Thymus (tissue), 14 donors: ENCODE data around the gene FOXN1. TPM values are rescaled to one million over a fixed set of nuclear protein-coding genes. Genes with fewer than 3 reads are reported as not detected.
A peak's percentile ranks its signal among the peaks of the same experiment; 100 is the strongest.
"Not testable (repeated sequence)": the region's sequence is repeated elsewhere in the genome, so short reads cannot be mapped to it uniquely, and the experiment has no call there.

Experiments
- DNase-seq, 9 donors: peaks; one replicate each; pipeline ENCODE4 v3.0.0-alpha.2; 2013; ENCODE audit warnings: low spot score in 9 of 9, low read depth in 6 of 9, missing footprints in 1 of 9
- H3K27ac ChIP-seq, 2 donors: one replicate each; pipeline ENCODE4 v1.5.1; 2013; ENCODE audit warnings: control low read depth in 1 of 2, low read depth in 1 of 2, low read length in 1 of 2, mild to moderate bottlenecking in 1 of 2, moderate library complexity in 1 of 2
- H3K27me3 ChIP-seq, 2 donors: one replicate each; pipeline ENCODE4 v1.5.1; 2013; ENCODE audit warnings: low read length in 1 of 2; ENCODE audit not compliant: control insufficient read depth in 2 of 2, insufficient read depth in 1 of 2
- H3K36me3 ChIP-seq, 2 donors: one replicate each; pipeline ENCODE4 v1.5.1; 2013; ENCODE audit warnings: low read length in 1 of 2, mild to moderate bottlenecking in 1 of 2, moderate library complexity in 1 of 2; ENCODE audit not compliant: control insufficient read depth in 2 of 2, insufficient read depth in 2 of 2
- H3K4me1 ChIP-seq, 2 donors: one replicate each; pipeline ENCODE4 v1.5.1; 2013; ENCODE audit warnings: low read length in 2 of 2; ENCODE audit not compliant: control insufficient read depth in 2 of 2, insufficient read depth in 2 of 2
- H3K4me3 ChIP-seq, 2 donors: one replicate each; pipeline ENCODE4 v1.5.1; 2013; ENCODE audit warnings: low read length in 2 of 2, control low read depth in 1 of 2, mild to moderate bottlenecking in 1 of 2
- H3K9me3 ChIP-seq, 2 donors: one replicate each; pipeline ENCODE4 v1.5.1; 2013; ENCODE audit warnings: low read length in 1 of 2, mild to moderate bottlenecking in 1 of 2; ENCODE audit not compliant: control insufficient read depth in 2 of 2, insufficient read depth in 1 of 2
- WGBS: extraction: QIAGEN DNeasy Blood & Tissue Kit; methylation state at CpG from one replicate; pipeline ENCODE4 v1.1.7; 2013; 5-methylcytosine and 5-hydroxymethylcytosine counted together
- long read RNA-seq, 10 donors: transcript quantifications; one replicate each; lab custom pipeline, GENCODE V29; 2026
- polyA plus RNA-seq: library from polyadenylated mRNA; stranded (reverse); fragments of 200-250 nt; gene quantifications from one replicate; pipeline ENCODE4 v1.2.3, GENCODE V29; 2013
- total RNA-seq: library from RNA; stranded (reverse); fragments of 120-200 nt; gene quantifications from one replicate; pipeline ENCODE4 v1.2.4, GENCODE V29; 2013
- donor health status: healthy.

The FOXN1 gene
- total RNA-seq (5.4 TPM), polyA plus RNA-seq (6.5 TPM)
- long read RNA-seq, donor 1: 0 reads
- long read RNA-seq, donor 2: 0 reads
- long read RNA-seq, donor 3: 0 reads
- long read RNA-seq, donor 4, partial matches to known transcripts: 27 of 27 reads
- long read RNA-seq, donor 4, other reads (novel, unspliced or antisense): 0 of 27 reads
- long read RNA-seq, donor 5, partial matches to known transcripts: 0 of 1 reads
- long read RNA-seq, donor 5, other reads (novel, unspliced or antisense): 0 of 1 reads
- long read RNA-seq, donor 6: 0 reads
- long read RNA-seq, donor 7, partial matches to known transcripts: 0 of 1 reads
- long read RNA-seq, donor 7, other reads (novel, unspliced or antisense): 0 of 1 reads
- long read RNA-seq, donor 8, partial matches to known transcripts: 0 of 2 reads
- long read RNA-seq, donor 8, other reads (novel, unspliced or antisense): 0 of 2 reads
- long read RNA-seq, donor 9: 0 reads
- long read RNA-seq, donor 10, partial matches to known transcripts: 6 of 7 reads
- long read RNA-seq, donor 10, other reads (novel, unspliced or antisense): 0 of 7 reads

DNA sequence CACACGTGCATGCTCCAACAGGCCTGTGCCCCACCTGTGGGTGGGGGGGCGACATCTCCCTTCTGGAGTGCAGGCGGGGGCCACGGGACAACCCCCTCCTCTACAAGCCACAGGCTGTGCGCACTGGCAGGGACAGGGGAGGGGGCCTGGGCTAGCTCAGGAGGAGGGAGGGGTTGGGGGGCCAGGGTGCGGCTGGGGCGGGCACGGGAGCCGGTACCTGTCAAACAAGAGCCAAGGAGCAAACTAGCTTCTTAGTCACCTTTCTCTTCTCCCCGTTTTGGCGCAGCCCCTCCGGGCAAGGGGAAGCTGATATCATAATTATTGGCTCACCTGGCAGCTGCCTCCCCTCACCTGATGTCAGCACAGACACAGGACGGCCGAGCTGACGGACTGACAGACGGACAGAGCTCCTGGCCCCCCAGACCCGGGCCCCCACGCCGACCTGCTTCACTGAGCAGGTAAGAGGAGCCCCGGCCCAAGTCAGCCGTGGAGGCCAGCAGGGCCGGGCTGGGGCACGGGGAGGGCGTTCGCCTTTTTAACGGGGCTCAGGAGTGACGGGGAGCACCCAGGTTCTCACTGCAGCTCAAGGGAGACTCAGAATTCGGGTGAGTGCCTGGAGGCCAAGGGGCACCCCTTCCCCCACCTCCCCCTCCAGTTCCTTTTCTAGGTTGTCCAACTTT is at the start of gene FOXN1:
Gene FOXN1, plus strand, starts transcription at position 363 of the 680 bp plus-strand sequence. CDS start 17,622 bp downstream, outside the sequence.
- H3K36me3 ChIP-seq: no peaks in the 10 kb centered on the region
- peak within 1 kb of the TSS in 1 of 2 donors; percentile 32 for H3K4me3 ChIP-seq
- no peak for DNase-seq
- peaks cover 0 to 7% of the 10 kb centered on the region in 2 donors for H3K4me1 ChIP-seq
- 92% methylated on average over 28 of the region's 28 CpGs for WGBS
- peak within 1 kb of the TSS; percentile 18 to 68 for H3K27ac ChIP-seq
- peaks cover 0 to 35% of the 10 kb centered on the region in 2 donors for H3K27me3 ChIP-seq
- no peaks in the 10 kb centered on the region for H3K9me3 ChIP-seq

DNA sequence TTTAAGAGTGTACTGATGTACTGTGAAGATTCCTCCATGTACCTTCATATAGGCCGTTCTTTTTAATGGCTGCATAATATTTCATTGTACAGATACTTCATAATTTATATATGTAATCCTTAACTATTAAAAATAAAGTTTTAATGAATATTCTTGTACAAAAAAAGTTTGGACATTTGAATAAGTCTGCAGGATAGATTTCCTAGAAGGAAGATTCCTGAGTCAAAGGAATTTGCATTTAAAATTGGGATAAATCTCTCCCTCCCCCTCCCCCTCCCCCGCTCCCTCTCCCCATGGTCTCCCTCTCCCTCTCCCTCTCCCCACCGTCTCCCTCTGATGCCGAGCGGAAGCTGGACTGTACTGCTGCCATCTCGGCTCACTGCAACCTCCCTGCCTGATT is 48.3 kb upstream of the FOXN1 start:
- H3K4me1 ChIP-seq: no peaks in the 10 kb centered on the region
- H3K36me3 ChIP-seq: no peaks in the 10 kb centered on the region
- no peaks in the 10 kb centered on the region for H3K9me3 ChIP-seq
- H3K4me3 ChIP-seq: no peak overlapping the region
- no peak for DNase-seq
- 94% methylated on average over 6 of the region's 6 CpGs for WGBS
- H3K27ac ChIP-seq: no peak overlapping the region
- no peaks in the 10 kb centered on the region for H3K27me3 ChIP-seq

DNA sequence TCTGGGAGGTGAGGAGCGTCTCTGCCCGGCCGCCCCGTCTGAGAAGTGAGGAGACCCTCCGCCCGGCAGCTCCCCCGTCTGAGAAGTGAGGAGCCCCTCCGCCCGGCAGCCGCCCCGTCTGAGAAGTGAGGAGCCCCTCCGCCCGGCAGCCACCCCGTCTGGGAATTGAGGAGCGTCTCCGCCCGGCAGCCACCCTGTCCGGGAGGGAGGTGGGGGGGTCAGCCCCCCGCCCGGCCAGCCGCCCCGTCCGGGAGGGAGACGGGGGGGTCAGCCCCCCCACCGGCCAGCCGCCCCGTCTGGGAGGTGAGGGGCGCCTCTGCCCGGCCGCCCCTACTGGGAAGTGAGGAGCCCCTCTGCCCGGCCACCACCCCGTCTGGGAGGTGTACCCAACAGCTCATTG is 47.3 kb upstream of the FOXN1 start:
- not testable (repeated sequence) for H3K4me1 ChIP-seq, H3K4me3 ChIP-seq, H3K27ac ChIP-seq, H3K36me3 ChIP-seq, H3K27me3 ChIP-seq, H3K9me3 ChIP-seq, DNase-seq
- 97% methylated on average over 30 of the region's 32 CpGs for WGBS

GRCh38 chr17:28460901-28461300 is 45.2 kb upstream of the FOXN1 start:
- Histone ChIP-seq H3K27me3 (peaks cover 0 to 3% of the 10 kb centered on the region in 2 donors), H3K9me3 (no peaks in the 10 kb centered on the region), H3K27ac (no peak overlapping the region), H3K36me3 (no peaks in the 10 kb centered on the region), H3K4me3 (no peak overlapping the region), H3K4me1 (no peaks in the 10 kb centered on the region)
- WGBS: 95% methylated on average over 10 of the region's 10 CpGs
- no peak for DNase-seq

- H3K27me3 ChIP-seq: peaks cover 0 to 3% of the 10 kb centered on the region in 2 donors
- H3K4me3 ChIP-seq: no peak overlapping the region
- no peaks in the 10 kb centered on the region for H3K9me3 ChIP-seq
- DNase-seq: no peak
- no peaks in the 10 kb centered on the region for H3K4me1 ChIP-seq
- H3K36me3 ChIP-seq: no peaks in the 10 kb centered on the region
- H3K27ac ChIP-seq: no peak overlapping the region
- 80% methylated on average over 9 of the region's 9 CpGs for WGBS
These were observed 40.1 kb upstream of the FOXN1 start for GRCh38 chr17:28466001-28466400.

DNA sequence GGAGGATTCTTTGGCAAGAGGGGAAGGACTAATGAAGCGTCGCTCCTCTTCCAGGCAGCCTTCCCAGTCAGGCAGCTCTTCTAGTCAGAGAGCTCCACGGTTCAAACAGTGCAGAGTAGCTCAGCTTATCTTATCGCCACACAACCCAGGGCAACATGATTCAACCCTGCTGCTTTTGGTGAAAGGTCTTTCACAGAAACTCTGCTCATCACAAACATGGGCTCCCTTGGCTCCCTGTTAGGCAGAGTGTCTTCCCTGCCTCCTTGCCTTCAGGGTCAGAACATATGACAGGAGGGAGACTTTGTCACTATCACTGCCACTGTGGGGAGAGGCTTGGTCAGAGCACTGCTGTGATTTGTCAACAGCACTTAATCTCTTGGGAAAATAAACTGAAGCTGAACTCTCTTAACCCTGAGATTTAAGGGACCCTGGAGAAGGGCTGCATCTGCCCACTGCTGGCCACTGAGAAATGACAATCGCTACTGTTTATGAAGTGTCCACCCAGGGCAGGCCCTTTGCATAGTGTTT is 39.6 kb upstream of the FOXN1 start:
- 77% methylated on average over 5 of the region's 5 CpGs for WGBS
- Histone ChIP-seq H3K9me3 (no peaks in the 10 kb centered on the region), H3K36me3 (no peaks in the 10 kb centered on the region), H3K4me1 (no peaks in the 10 kb centered on the region), H3K27ac (no peak overlapping the region), H3K4me3 (no peak overlapping the region), H3K27me3 (peaks cover 0 to 3% of the 10 kb centered on the region in 2 donors)
- no peak for DNase-seq

GRCh38 chr17:28467456-28468025 is 38.6 kb upstream of the FOXN1 start:
- no peak overlapping the region for H3K4me3 ChIP-seq
- no peaks in the 10 kb centered on the region for H3K36me3 ChIP-seq
- peaks cover 0 to 3% of the 10 kb centered on the region in 2 donors for H3K27me3 ChIP-seq
- H3K9me3 ChIP-seq: no peaks in the 10 kb centered on the region
- H3K4me1 ChIP-seq: no peaks in the 10 kb centered on the region
- H3K27ac ChIP-seq: no peak overlapping the region
- no peak for DNase-seq
- 57% methylated on average over 17 of the region's 17 CpGs for WGBS

DNA sequence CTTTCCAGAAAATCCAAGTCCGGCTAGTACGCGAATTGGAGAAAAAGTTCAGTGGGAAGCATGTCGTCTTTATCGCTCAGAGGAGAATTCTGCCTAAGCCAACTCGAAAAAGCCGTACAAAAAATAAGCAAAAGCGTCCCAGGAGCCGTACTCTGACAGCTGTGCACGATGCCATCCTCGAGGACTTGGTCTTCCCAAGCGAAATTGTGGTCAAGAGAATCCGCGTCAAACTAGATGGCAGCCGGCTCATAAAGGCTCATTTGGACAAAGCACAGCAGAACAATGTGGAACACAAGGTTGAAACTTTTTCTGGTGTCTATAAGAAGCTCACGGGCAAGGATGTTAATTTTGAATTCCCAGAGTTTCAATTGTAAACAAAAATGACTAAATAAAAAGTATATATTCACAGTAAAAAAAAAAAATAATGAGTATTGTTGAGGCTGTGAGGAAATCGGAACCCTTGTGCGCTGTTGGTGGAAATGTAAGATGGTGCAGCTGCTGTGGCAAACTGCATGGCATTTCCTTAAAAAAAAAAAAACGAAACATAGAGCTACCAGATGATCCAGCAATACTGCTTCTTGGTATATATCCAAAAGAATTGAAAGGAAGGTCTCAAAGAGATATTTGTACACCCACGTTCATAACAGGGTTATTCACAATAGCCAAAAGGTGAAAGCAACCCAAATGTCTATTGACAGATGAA is 38.0 kb upstream of the FOXN1 start:
- H3K27ac ChIP-seq, H3K36me3 ChIP-seq, H3K4me3 ChIP-seq, H3K27me3 ChIP-seq, H3K9me3 ChIP-seq, H3K4me1 ChIP-seq, DNase-seq: not testable (repeated sequence)
- WGBS: 78% methylated on average over 20 of the region's 20 CpGs
